WERI-Rb-1 (cell line): Measurements from ENCODE around the gene DENND2A.
"Not testable (repeated sequence)": the region's sequence is repeated elsewhere in the genome, so short reads cannot be mapped to it uniquely, and the experiment has no call there.

Experiments used
- DNase-seq: peaks from one replicate; pipeline ENCODE4 v3.0.0-alpha.2; 2020
- H3K27ac ChIP-seq: fragments of 250-450 bp; sonication (Bioruptor Pico); 2 replicates; pipeline ENCODE4 v1.5.1; 2020; ENCODE audit warnings: mild to moderate bottlenecking, moderate library complexity
- H3K27me3 ChIP-seq: fragments of 250-450 bp; sonication (Bioruptor Pico); 2 replicates; pipeline ENCODE4 v1.5.1; 2021; ENCODE audit warnings: mild to moderate bottlenecking, low read depth, moderate library complexity; ENCODE audit not compliant: insufficient read depth, severe bottlenecking
- H3K36me3 ChIP-seq: fragments of 250-450 bp; sonication (Bioruptor Pico); 2 replicates; pipeline ENCODE4 v1.5.1; 2020; ENCODE audit warnings: mild to moderate bottlenecking, moderate library complexity
- H3K4me3 ChIP-seq: 2 replicates; pipeline ENCODE4 v1.5.1; 2011; ENCODE audit warnings: low read depth, mild to moderate bottlenecking, control low read depth, low read length
- H3K9me3 ChIP-seq: fragments of 250-450 bp; sonication (Bioruptor Pico); 2 replicates; pipeline ENCODE4 v1.5.1; 2021; ENCODE audit warnings: mild to moderate bottlenecking, moderate library complexity; ENCODE audit not compliant: severe bottlenecking
- CTCF ChIP-seq: IDR thresholded peaks from 2 replicates; pipeline ENCODE4 v1.5.1; 2011; ENCODE audit warnings: low read depth, mild to moderate bottlenecking, control low read depth, inconsistent platforms, low read length

The DENND2A gene

GRCh38 chr7:140506788-140507464 is 133.7 kb downstream of the DENND2A start:
- DNase-seq, result peak; percentile 82
- peak; percentile 45; the same call in 1 of the 2 replicates for TF ChIP-seq CTCF
- Histone ChIP-seq H3K27me3 (no peaks in the 10 kb centered on the region), H3K4me3 (no peak overlapping the region), H3K27ac (peak overlapping the region; percentile 82), H3K36me3 (no peaks in the 10 kb centered on the region), H3K9me3 (no peaks in the 10 kb centered on the region)

- Histone ChIP-seq H3K9me3 (no peaks in the 10 kb centered on the region), H3K27me3 (no peaks in the 10 kb centered on the region), H3K36me3 (no peaks in the 10 kb centered on the region), H3K27ac (no peak overlapping the region), H3K4me3 (no peak overlapping the region)
- TF ChIP-seq CTCF, result no peak
- peak; percentile 23 for DNase-seq
These were observed 138.6 kb downstream of the DENND2A start for GRCh38 chr7:140501966-140502365.

GRCh38 chr7:140497807-140498206 is 142.8 kb downstream of the DENND2A start:
- not testable (repeated sequence) for DNase-seq, H3K27me3 ChIP-seq, H3K4me3 ChIP-seq, H3K27ac ChIP-seq, H3K9me3 ChIP-seq, H3K36me3 ChIP-seq

GRCh38 chr7:140497241-140497769 is 143.3 kb downstream of the DENND2A start:
- DNase-seq, result no peak
- H3K27me3 ChIP-seq, result no peaks in the 10 kb centered on the region
- TF ChIP-seq CTCF, result no peak
- no peaks in the 10 kb centered on the region for H3K36me3 ChIP-seq
- H3K27ac ChIP-seq, result no peak overlapping the region
- no peaks in the 10 kb centered on the region for H3K9me3 ChIP-seq
- no peak overlapping the region for H3K4me3 ChIP-seq

- H3K9me3 ChIP-seq, result no peaks in the 10 kb centered on the region
- H3K36me3 ChIP-seq, result no peaks in the 10 kb centered on the region
- TF ChIP-seq CTCF, result no peak
- no peak for DNase-seq
- no peaks in the 10 kb centered on the region for H3K27me3 ChIP-seq
- no peak overlapping the region for H3K4me3 ChIP-seq
- no peak overlapping the region for H3K27ac ChIP-seq
These were observed 145.0 kb downstream of the DENND2A start for GRCh38 chr7:140495514-140496097.

GRCh38 chr7:140494867-140495266 is 145.7 kb downstream of the DENND2A start:
- H3K9me3 ChIP-seq, result no peaks in the 10 kb centered on the region
- no peaks in the 10 kb centered on the region for H3K27me3 ChIP-seq
- no peak overlapping the region for H3K27ac ChIP-seq
- H3K4me3 ChIP-seq, result no peak overlapping the region
- no peak for DNase-seq
- TF ChIP-seq CTCF, result no peak
- H3K36me3 ChIP-seq, result no peaks in the 10 kb centered on the region
